ENCODE data around the gene CTIF.

The CTIF gene

DNA sequence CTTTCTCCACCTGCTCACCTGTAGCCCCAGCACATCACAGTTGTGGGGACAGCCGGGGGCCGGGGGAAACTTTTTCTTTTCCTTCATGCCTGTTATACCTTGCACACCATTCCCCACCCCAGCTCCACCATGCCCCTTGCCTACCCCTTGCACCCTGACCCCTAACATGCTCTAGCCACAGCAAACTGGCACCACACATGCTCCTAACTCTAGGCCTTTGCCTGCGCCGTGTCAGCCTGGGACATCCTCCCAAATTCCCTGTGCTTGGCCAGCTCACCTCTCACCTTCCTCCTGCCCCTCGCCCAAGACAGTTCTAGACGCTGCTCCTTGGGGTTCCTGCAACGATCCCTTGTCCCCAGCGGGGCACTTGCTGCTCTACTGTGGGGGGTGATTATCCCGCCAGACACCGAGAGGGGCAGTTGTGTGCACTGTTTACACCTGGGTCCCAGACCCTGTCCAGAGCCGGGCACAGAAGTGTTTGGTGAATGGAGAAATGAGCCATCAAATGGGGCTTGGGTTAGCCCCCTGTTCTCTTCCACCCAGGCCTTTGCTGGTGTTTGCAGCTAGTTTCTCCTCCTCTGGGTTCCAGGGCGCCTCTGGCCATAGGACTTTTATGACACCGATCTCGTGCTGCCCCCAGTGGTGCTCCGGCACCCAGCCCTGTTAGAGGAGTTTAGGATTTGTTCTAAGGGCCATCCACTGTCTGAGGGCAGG, 129.8 kb downstream of the CTIF start:
- DNase-seq, result no peak

DNA sequence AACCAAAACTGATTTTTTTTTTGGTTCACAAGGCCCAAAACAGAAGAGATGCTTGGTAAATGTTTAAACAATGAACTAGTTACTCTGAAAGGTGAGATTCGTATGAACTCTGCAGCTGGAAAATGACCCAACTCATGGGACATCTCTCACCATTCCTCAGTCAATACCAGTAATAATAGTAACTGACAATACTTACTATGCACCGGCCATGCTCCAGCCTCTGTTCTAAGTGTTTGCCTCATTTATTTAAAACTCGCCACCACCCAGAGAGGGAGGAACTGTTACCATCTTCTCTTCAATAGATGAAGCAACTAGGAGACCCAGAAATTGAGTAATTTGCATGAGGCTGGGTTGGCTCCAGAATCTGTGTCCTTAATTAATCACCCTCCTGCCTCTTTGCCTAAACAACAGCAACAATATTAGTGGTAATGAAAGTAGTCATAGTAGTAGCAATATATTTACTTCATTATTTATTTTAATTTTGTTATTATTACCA, 130.4 kb downstream of the CTIF start:
- DNase-seq, result no peak

GRCh38 chr18:48669991-48670750, 131.3 kb downstream of the CTIF start:
- no peak for DNase-seq

DNA sequence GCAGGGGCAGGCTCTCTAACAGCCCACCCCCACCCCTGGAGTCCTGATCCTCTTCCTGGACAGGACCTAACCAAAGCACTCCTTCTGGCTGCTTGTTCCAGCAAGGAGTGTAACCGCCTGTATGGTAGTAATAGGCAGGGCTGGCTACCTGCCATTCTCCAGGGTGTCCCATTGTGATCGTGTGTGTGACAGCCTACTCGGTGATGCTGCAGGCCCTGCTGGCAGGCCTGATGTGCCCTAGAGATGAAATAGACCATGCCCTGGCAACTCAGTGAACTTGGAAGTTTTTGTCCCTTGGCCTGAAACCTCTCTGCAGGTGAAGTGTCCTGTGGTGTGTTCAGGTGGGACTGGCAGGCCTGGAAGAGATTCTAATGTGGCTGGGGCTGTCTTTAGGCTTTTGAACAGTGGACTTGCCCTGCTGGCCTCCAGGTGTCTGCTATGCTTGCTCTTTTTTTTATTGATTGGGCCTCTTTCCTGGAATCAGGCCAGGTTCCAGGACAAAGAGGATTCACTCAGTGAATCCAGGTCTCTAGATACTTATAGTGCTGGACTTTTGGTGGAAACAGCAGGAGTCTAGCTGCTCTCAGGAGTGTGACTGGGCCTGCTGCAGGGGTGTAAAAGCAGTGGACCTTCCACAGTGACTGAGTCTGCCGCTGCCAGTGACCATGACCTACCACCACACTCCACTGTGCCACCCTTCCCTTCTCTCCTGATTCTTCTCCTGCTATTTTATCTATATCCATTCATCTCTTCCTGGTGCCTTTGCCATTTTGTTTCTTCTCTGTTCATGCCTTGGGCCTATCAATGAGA, 132.1 kb downstream of the CTIF start:
- no peak for DNase-seq

- no peak for DNase-seq
Observed at GRCh38 chr18:48671561-48671945, 132.7 kb downstream of the CTIF start.

GRCh38 chr18:48672671-48673340, 134.0 kb downstream of the CTIF start:
- DNase-seq, result no peak

GRCh38 chr18:48673456-48673852, 134.6 kb downstream of the CTIF start:
- no peak for DNase-seq

GRCh38 chr18:48673853-48674721, 135.3 kb downstream of the CTIF start:
- DNase-seq, result peak; percentile 26

DNA sequence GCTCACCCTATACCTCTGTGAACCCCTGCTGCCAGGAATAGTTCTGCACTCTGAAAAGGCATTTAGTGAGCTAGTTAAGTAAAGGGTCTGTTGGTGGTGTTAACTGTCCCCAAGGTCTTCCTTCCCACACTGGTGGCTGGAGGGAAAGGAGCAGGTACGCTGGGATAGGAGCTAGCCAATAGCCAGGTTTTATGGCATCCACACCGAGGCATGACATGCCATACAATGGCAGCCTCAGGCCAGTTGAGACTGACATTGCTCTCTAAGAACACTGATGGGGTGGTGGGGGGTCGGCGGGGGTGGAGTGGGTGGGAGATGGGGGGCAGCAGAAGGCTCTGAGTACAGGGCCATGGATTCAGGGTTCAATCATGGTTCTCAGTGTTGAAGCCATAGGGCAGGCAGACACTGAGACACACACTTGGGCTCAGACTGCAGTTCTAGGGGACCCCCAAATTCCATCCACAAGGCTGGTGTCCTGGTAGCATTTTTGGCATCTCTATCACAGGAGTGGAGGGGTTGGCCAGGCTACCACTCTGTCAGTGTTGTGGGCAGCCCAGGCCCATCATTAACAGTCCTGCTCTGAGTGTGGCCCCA, 136.0 kb downstream of the CTIF start:
- no peak for DNase-seq

DNA sequence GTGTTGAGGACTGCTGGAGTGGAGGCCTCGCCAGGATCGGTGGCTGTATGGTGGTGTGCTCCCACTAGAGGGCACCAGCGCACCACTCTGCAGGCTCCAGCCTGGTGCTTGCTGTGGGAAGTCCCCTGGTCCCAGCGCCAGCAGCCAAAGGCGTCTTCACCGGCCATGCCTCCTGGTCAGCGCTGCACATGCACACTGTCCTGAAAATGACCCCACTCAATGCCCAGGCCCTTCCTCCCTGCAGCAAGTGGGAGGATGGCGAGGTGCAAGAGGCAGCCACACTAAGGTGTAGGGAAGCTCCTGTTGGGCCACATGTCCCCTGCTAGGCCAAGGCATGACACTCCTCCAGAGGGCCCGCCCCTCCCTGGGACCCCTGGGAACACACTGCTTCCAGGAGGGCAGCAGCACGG, 136.5 kb downstream of the CTIF start:
- DNase-seq, result peak; percentile 77

DNA sequence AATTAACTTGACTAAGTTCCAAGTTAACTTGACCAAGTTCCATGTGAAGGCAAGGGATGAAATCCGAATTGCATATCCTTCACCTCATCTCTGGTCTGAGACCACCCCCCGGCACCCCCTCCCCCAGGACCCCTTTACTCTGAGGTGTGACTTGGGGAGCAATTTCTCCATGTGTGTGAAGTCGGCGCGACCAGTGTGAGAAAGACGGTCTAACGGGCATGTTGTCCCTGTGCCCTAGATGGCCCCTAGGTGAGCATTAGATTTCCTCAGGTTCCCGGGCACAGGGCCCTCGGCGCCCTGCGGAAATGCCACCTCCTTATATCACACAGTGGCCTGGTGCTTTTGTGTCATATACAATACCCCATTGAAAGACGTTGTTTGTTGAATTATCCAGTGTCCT, 137.1 kb downstream of the CTIF start:
- no peak for DNase-seq

GRCh38 chr18:48676346-48676745, 137.5 kb downstream of the CTIF start:
- no peak for DNase-seq

DNA sequence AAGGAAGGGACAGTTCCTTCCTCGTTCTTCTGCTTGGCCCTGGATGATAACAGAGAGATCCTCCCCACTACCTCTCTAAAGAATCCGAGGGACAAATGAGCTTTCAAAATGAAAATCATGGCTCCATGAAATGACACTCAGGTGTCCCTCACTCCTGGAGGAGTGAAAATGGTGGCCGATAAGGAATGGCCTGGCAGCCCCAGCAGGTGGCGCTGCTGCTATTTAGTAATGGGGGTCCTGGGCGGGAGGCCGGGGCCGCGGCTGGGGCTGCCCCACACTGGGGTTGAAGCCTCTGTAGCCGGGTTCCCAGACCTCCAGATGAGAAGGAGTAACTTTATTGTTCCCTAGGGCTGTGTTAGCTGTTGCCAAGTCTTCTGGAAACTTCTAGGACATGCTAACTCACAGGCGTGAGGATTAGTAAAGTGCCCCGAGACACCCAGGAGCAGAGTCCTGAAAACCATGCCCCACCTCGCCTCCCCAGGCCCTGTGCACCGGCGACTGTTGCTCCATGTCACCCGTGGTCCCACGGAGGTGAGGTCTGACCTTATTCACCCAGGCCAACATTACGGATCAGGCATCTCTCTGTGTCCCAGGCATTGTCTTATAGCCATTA, 138.0 kb downstream of the CTIF start:
- DNase-seq, result peak; percentile 50

DNA sequence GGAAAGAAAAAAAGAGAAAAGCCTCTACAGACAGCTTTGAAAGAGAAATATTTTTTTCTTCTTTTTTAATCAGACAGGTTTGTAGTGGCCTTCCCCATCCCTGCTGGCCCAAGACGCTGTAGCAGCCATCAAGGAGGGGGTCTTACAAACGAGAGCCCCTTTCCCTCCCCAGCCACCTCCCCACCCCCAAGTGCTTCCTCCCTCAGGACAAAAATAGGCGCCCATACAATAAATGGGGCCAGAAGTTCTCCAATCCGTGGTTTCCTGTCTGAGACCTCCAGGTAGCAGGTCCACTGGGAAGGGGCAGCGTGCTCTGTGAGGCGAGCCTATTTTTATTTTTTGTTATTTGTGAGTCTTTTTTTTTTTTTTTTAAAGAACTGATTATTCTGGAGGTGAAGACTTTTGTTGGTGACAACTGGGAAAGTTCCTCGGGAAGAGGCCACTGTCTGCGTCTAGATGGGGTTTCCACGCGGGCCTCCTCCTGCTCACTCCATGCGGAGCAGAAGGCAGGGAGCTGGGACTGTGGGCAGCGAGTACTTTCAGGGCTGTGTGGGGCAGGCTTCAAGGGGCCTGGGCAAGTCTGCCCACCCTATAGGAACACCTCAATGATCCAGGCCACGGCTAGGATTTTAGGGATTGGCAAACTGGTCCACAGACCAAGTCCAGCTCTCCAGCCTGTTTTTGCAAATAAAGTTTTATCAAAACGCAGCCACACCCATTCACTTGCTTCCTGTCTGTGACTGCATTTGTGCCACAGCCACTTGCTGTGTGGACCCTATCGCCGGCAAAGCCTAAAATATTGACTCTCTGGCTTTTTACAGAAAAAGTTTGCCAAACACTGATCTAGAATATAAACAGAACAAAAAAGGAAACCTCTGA, 139.6 kb downstream of the CTIF start:
- DNase-seq, result no peak

DNA sequence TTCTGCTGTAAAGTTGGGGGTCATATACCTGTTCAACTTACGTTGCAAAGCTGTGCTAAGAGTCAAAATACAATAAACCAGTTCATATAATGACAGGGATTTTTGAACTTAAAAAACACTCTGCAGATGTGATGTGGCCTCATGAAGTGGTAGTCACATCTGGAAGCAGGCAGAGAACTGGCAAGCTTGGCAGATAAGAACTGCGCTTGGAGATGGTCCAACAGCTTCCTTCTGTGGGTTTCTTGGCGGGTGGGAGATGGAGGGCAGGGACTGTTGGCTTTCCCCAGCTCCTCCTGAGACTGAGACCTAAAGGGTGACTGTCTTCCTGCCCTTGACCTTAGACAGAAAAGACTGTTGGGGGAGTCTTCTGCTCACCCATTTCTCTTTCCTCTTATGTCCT, 140.4 kb downstream of the CTIF start:
- DNase-seq, result no peak

- no peak for DNase-seq
Observed at GRCh38 chr18:48680339-48681250, 141.8 kb downstream of the CTIF start.

- DNase-seq, result no peak
Observed at GRCh38 chr18:48682768-48683167, 143.9 kb downstream of the CTIF start.

- DNase-seq, result no peak
Observed at GRCh38 chr18:48683197-48683596, 144.4 kb downstream of the CTIF start.

GRCh38 chr18:48683661-48684060, 144.8 kb downstream of the CTIF start:
- no peak for DNase-seq
